DLD1 (cell line): ENCODE data around the gene LDLRAD4.

ENCODE experiments used
- in situ Hi-C: cut with HindIII; loops from 2 replicates; pipeline ENCODE4 v1.10.0; 2017; ENCODE audit warnings: low sequenced_read_pairs

Gene LDLRAD4

GRCh38 chr18:13380691-13381070 is 162.1 kb downstream of the LDLRAD4 start:
- in situ Hi-C loops = no loop called here

- in situ Hi-C loops = no loop called here
Measured at GRCh38 chr18:13381331-13381730, 162.8 kb downstream of the LDLRAD4 start.

GRCh38 chr18:13381944-13382365 is 163.4 kb downstream of the LDLRAD4 start:
- in situ Hi-C loops = no loop called here

GRCh38 chr18:13382366-13382953 is 163.9 kb downstream of the LDLRAD4 start:
- in situ Hi-C loops = no loop called here

GRCh38 chr18:13382954-13383827 is 164.6 kb downstream of the LDLRAD4 start:
- in situ Hi-C loops = no loop called here

GRCh38 chr18:13386891-13387801 is 168.6 kb downstream of the LDLRAD4 start:
- in situ Hi-C loops = no loop called here

- in situ Hi-C loops = no loop called here
Measured at GRCh38 chr18:13387855-13388548, 169.4 kb downstream of the LDLRAD4 start.

GRCh38 chr18:13388586-13389490 is 170.3 kb downstream of the LDLRAD4 start:
- in situ Hi-C loops = no loop called here

GRCh38 chr18:13389491-13390131 is 171.1 kb downstream of the LDLRAD4 start:
- in situ Hi-C loops = no loop called here

GRCh38 chr18:13390196-13390595 is 171.6 kb downstream of the LDLRAD4 start:
- in situ Hi-C loops = no loop called here

- in situ Hi-C loops = no loop called here
Measured at GRCh38 chr18:13390711-13391110, 172.2 kb downstream of the LDLRAD4 start.

- in situ Hi-C loops = no loop called here
Measured at GRCh38 chr18:13392029-13392750, 173.6 kb downstream of the LDLRAD4 start.

GRCh38 chr18:13392899-13393298 is 174.3 kb downstream of the LDLRAD4 start:
- in situ Hi-C loops = no loop called here

- in situ Hi-C loops = no loop called here
Measured at GRCh38 chr18:13393338-13393737, 174.8 kb downstream of the LDLRAD4 start.

GRCh38 chr18:13394801-13395200 is 176.2 kb downstream of the LDLRAD4 start:
- in situ Hi-C loops = no loop called here

- in situ Hi-C loops = no loop called here
Measured at GRCh38 chr18:13395577-13395976, 177.0 kb downstream of the LDLRAD4 start.

GRCh38 chr18:13397504-13398163 is 179.1 kb downstream of the LDLRAD4 start:
- in situ Hi-C loops = no loop called here

- in situ Hi-C loops = no loop called here
Measured at GRCh38 chr18:13398631-13399030, 180.1 kb downstream of the LDLRAD4 start.
